ENCODE data around the gene GNG4.

Gene GNG4

DNA sequence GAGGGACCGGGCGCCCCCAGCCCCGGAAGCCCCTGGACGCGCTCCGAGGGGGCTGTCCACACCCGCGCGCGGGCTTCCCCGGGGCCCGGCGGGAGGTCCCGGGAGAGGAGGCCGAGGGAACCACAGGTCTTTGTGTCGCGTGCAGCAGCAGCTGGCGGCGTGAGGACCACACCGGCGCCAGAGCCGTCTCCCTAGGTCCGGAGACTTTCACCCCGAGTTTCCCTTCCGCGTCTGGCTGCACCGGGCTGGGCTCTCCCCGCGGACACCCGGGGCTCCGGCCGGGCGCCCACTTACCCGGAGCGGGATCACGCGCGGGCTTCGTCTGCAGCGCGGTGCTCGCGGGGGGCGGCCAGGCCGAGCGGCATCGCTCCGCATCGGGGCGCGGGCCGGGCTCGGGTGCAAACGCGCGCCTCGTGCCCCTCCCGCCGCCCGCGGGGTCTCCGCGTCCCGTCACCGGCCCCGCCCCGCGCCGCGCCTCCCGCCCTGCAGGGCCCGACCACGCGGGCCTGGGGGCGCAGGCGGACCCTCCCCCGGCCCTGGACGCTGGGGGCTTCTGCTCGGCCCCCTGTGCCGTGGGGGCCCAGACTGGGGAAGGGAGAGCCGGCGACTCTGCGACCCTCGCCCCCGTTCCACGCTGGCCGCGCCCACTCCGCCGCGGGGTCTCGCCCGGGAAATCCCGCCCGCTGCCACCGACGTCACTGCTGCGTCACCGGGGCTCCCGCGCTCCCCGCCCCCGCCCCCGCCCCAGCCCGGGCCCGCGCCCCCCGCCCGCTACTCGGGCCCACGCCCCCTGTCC lies at the start of gene GNG4:
GNG4 (minus strand) TSS at position 417 of the 796 bp plus-strand sequence. CDS start 65,946 bp downstream, outside the sequence.
- DNase-seq (ENCODE audit: low read depth in 2 of 2): no peak

DNA sequence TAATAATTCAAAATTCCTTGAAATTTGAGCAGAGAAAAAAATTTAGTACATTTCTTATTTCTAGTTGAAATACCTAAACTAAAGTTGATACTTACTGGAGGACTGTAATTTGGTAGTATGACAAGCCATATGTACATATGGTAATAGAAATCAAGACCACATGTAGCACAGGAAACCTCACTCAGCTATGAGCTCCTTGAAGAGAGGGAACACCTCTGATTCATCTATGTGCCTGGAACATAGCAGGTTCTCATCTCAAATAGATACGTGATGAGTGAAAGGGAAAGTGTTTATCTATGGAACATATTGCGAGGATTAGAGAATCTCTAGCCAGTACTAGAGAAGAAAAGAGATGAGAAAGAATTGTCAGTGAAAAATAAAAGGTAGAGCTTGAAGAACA lies 47.9 kb upstream of the GNG4 start:
- DNase-seq (ENCODE audit: low read depth in 2 of 2): no peak

DNA sequence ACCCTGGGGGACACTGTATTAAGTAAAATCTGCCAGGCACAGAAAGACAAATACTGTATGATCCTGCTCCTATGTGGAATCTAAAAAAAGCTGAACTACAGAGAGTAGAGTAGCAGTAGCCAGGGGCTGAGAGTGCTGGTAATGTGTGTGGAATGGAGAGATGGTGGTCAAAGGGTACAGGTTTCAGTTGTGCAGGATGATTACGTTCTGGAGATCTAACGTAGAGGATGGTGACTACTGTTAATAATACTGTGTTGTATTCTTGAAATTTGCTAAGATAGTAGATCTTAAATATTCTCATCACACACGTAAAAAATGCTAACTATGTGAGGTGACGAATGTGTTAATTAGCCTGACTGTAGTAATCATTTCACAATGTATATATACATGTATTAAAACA lies 39.8 kb upstream of the GNG4 start:
- no peak for DNase-seq (ENCODE audit: low read depth in 2 of 2)

DNA sequence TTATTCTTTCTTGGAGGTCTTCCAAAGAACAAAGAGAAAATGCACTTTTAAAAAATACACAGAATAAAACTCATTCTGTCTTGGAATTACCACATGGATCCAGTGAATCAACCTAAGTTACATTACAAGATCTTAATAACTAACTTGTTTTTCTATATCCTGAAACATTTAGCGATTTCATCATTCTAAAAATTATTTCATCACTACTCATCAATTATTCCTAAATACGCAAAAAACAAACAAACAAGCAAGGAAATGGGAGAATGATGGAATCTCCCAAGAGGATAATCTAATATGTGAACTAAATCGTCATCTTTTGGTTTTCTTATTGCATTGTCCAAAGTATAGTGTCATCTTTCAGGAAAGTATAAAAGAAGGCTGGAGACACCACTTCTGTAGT lies 38.5 kb upstream of the GNG4 start:
- DNase-seq (ENCODE audit: low read depth in 2 of 2): no peak

DNA sequence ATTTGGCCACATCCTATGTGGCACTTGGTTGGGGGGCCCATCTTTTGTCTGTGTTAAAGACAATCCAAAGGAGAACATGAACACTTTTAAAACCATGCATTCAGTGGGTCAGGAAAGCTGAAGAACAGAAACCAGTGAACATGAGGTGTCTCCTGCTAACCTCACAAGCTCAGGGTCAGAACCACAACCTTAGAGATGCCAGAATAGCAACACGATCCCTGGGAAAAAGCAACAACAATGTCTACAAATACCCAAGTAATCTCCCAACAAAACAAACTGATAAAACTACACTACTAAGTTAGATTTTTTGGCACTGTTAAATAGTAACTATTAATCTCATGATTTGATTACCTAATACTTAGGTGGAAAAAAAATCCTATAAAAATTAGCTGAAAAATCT lies 34.1 kb upstream of the GNG4 start:
- DNase-seq (ENCODE audit: low read depth in 2 of 2): no peak

DNA sequence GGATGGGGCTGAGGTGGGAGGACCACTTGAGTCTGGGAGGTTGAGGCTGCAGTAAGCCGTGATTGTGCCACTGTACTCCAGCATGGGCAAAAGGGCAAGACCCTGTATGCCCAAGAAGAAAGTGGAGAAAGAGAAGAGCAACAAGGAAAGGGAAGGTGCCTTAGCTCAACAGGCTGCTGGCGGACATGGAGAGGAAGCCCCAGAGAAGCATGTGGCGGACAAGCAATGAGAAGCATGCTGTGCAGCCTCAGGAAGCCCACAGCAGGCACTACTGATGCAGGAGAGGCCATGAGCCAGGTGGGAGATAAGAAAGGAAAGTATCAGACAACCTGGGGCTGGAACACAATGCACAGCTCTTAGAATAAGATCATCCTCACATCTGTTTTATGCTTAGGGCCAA lies 32.6 kb upstream of the GNG4 start:
- DNase-seq (ENCODE audit: low read depth in 2 of 2): no peak

DNA sequence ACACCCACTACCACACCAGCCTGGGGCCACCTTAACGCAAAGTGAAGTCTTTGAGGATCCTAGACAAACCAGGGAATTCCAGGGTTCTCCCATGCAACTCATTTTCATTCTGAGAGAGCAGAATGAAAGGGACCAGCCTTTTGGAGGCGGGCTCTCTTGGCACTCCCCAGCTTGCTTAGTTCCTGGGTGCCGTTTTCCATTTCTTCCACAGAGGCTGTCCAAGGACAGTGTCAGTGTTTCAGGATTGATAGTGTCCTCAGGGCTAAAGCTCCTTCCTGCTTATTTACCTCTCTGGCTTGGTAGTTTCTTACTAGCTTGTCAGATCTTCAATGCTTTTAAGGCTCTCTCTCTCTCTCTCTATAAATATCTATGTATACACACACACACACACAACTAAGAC lies 30.1 kb upstream of the GNG4 start:
- DNase-seq (ENCODE audit: low read depth in 2 of 2): no peak

DNA sequence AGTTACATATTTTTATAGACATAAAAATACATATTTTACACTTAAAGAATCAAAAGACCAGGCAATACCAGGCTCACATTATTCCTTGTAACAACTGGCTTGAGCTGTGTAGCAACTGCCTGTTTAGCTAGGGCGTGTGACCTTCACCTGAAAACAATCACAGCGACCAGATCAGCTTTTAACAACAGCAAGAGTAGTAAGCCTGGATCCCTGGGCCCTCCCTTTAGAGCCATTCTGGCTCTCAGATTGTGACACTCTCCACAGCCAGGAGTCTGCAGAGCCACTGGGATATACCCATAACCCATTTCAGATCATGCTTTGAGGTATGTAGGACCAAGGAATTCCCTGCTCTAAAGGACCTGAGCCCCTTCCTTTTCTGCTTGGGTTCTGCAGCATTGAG lies 29.4 kb upstream of the GNG4 start:
- DNase-seq (ENCODE audit: low read depth in 2 of 2): no peak

DNA sequence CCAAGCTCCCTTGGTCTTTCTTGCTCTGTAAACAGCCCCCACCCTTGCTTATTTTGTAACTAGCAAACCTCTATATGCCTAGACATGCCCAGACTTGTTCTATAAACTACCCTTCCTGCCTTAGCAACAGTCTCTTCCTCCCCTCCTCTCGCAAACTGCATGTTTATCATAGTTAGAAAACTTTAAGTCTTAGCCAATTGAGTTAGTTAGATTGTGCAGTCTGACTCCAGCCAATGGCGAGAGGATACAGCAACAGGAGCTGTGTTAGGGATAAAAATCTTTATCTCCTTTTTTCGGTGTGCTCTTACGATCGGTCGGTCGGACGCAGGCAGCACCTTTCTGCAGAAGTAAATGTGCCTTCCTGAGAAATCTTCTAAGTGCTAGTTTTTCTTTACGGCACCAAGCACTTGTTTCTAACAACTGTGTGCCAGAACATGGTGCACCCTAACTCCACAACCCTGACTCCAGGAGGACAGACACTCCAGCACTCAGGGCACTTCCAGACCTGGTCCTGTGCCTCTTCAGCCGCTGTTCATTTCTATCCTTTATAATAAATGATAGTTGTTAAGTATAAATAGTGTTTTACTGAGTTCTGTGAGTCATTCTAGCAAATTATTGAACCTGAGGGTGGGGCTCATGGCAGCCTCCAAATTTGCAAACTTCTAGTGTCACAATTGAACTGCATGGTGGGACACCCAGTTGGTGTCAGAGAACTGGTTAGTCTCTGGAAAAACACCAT lies 25.7 kb upstream of the GNG4 start:
- no peak for DNase-seq (ENCODE audit: low read depth in 2 of 2)

DNA sequence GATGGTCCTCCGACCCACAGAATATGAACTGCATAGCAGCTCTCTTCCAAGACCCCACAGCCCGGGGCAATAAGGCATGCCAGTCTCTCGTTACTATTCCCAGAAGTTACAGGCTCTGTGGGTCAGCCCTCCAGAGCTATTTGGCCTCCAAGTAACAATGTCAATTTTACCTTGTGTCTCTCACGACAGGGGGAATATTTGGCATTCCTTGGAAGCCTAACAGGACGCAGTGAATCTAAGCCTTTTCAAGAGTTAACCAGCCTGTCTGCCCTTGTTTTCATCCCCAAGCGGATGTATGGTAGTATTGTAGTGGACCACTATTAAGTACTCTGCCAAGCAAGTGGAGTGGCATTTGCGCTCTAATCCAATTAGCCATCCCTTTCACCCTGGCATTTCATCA lies 24.4 kb upstream of the GNG4 start:
- no peak for DNase-seq (ENCODE audit: low read depth in 2 of 2)

DNA sequence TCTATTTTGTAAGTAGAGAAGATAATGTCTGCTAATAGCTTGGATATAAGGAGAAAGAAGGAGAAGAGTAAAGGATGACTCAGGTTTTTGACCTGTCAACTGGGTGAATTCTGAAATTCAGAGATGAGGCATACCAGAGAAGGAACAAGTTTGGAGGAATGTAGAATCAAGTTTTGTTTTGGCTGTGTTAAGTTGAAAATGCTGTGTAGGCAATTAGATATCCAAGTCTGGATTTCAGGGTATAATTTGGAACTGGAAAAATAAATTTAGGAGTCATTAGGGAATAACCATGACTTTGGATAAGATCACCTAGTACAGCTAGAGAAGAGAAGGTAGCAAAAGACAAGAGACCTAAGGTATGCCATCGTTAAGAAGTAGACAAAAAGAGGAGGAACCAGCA lies 22.4 kb upstream of the GNG4 start:
- no peak for DNase-seq (ENCODE audit: low read depth in 2 of 2)

DNA sequence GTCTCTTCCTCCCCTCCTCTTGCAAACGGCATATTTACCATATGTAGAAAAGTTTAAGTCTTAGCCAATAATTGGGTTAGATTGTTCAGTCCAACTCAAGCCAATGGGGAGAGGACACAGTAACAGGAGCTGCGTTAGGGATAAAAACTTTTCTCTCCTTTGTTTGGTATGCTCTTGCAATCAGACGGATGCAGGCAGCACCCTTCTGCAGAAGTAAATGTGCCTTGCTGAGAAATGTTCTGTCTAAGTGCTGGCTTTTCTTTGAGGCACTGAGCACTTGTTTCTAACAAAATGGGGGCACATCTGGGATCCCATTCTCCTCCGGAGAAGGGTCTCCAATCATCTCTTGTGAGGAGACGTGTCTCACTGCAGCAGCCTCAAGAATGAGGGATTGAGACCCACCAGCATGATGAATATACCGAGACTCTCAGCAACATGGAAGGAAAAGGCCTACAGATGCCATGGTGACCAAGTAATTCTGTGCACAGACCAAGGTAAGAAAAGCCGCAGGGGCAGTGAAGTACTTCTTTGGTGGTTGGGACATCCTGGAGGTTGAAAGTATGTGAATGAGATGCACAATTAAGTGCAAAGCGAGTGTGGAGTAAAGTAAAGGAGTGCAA lies 20.7 kb upstream of the GNG4 start:
- no peak for DNase-seq (ENCODE audit: low read depth in 2 of 2)

DNA sequence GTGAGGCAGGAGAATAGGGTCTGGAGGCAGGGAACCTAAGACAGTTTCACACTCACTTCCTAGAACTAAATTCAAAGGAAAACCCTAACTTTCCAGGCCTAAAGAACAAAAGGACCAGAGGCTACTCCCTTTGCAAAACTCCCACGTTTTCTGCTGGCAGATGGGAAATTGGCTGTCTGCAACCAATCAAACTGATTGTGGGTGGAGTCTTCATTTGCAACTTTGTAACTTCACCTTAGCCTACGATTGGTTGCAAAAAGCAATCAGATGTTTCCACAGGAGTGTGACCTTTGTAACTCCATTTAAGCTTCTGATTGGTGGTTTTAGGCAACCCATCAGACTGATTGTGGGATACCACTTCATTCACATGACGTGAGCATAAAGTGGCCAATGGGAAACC lies 19.7 kb upstream of the GNG4 start:
- no peak for DNase-seq (ENCODE audit: low read depth in 2 of 2)

DNA sequence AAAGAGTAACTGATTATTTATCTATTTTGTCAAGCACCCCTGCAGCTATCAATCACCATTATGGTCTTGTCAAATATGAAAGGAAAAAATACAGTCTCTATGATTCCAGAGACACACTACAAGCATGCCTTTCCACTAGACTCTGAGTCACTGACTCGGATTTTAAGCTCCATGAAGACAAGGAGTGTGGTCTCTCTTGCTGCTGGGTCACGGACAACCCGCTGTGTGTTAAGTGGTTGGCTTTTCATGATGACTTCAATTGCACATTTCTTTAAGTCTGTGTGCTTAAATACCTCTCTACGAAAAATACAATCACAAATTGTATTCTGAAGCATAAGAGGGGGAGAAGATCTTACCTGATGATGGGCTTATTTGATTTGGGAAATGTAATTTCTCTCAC lies 14.0 kb upstream of the GNG4 start:
- no peak for DNase-seq (ENCODE audit: low read depth in 2 of 2)

DNA sequence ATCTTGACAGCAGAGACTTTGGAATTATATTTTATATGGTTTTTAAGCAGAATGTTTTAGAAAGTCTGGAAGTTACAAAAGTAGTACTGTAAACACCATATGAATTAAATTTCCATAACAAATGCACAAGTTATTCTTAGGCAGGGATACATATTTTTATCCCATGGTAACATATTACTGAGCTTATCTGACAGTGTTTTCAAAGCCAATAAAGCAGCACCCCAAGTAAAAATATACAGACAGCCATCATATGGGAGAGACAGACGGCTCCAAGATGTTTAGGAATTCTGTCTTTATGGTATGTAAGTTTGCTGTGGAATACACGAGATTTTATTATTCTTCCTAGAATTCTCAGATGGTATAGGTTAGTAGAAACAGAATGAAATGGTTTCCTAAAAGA lies 12.0 kb upstream of the GNG4 start:
- DNase-seq (ENCODE audit: low read depth in 2 of 2): no peak

DNA sequence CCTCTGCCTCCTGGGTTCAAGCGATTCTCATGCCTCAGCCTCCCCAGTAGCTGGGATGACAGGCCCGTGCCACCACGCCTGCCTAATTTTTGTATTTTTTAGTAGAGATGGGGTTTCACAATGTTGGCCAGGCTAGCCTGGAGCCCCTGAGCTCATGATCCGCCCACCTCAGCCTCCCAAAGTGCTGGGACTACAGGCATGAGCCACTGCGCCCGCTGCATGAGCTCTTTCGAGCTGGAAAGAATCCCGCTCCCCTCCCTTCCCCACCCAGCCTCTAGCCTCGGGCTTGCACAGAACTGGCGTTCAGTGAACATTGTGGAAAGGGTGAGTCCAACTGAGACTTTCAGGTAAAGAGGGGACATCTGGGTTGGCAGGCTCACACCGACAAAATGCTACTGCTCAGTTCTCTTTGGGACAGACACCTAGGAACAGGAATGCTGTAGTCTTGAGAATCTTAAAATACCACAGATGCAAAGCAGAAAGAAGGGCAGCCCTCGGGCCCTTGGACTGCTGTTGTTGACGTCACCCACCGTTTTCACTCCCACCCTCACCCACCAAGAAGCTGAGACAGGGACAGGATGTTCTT lies 9.7 kb upstream of the GNG4 start:
- no peak for DNase-seq (ENCODE audit: low read depth in 2 of 2)

DNA sequence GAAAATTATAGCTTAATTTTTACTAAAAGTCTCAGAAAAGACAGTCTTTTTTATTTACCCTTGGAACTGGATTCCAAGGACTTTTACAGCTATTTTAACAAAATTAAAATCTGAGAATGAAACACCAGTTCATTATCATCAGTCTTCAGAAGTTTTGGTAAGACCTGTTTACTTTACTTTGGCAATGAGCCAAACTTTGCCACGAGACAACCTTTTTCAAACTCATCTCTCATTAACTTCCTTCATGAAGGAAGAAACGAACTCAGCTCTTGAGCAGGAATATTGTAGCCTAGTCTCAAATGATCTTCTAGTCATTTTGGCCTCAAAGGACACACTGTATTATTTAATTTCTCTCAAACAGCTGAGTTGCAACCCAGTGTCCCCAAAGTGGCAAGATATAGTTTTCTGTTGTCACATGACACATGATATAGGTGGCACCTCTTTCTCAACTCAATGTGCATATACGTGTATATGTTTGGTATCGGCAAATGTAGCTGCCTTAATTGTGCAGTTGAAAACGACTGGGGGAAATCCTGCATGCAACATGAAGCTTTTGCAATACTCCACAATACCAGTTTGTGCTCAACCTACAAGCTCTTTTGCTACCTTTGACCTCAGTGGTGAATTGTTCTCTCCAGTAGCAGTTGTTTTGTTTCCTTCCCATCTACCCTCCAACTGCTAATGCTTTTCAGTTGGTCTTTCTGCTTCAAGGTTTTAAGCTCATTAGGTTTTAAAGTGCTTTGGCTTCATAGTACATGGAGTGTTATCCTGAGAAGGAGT lies 8.4 kb upstream of the GNG4 start:
- no peak for DNase-seq (ENCODE audit: low read depth in 2 of 2)

DNA sequence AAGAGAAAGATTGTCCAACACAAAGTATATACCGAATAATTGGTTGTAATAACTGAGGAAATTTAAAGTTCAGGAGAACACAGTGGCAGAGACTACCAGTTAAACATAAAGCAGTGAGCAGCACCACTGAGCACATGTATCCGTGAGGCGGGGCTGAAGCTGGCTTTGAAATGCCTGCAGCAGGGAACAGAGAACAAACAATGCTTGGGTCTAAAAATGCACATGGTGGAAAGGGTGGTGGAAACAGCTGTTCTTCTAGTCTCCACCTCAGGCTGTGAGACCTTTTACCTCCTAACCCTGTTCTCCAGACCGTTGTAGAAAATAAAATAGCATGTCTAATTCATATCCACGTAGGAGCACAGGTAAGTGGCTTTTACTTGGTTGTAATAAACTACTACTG lies 7.7 kb upstream of the GNG4 start:
- no peak for DNase-seq (ENCODE audit: low read depth in 2 of 2)

DNA sequence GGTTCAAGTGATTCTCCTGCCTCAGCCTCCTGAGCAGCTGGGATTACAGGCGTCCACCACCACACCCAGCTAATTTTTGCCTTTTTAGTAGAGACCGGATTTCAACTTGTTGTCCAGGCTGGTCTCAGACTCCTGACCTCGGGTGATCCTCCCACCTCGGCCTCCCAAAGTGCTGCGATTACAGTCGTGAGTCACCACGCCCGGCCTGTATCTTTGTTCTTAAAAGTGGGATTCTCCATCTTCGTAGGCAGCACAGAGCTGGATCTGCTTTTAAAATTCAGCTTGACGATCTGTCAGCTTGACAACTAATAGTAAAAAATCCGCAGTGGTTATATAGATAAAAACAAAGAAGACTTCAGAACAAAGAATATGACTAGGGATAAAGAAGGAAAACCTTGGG lies 2.8 kb upstream of the GNG4 start:
- DNase-seq (ENCODE audit: low read depth in 2 of 2): no peak

DNA sequence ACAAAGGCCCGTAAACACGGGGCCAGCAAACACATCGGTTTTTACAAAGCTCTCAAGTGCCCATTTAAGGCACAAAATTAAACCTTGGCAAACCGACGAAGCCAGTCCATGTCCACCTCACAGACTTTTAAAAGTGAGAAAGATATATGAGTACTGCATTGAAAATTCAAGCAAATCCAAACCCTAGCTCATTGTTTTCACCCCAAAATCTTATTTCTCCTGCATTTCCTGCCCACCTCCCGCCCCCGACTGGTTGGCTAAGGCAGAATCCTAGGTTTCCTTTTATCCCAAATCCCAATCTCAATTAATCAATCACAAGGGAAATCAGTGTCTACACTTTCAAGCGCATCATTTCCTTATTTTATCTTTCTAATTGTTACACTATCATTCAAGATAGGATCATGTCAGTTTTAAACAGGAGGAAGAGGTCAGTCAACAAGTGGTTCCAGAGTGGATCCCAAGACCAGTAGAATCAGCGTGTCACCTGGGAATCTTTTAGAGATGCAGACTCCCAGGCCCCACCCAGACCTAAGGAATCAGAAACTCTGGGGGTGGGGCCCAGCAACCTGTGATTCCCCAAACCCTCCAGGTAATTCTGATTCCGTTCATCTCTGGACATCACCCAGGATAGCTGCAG lies 1.7 kb upstream of the GNG4 start:
- no peak for DNase-seq (ENCODE audit: low read depth in 2 of 2)

Measured in stimulated activated CD8-positive, alpha-beta memory T cell treated with anti-CD3 and anti-CD28 coated beads, Interleukin-7, amount 100 ng/mL, for 1 hour (primary cell).